ENCODE measurements around the gene FAM171A1.

The FAM171A1 gene

GRCh38 chr10:15197276-15197675 is 173.8 kb downstream of the FAM171A1 start:
- no peaks in the 10 kb centered on the region for H3K79me2 ChIP-seq (ENCODE audit: insufficient read depth, low read length)
- no peaks in the 10 kb centered on the region for H3K9me2 ChIP-seq (ENCODE audit: low read depth, low read length)
- TF ChIP-seq EZH2 (IDR thresholded peaks at IDR 0.05; ENCODE audit: borderline replicate concordance, low read length) (no peak), CTCF (IDR thresholded peaks at IDR 0.05; ENCODE audit: low read length) (no peak)
- H4K20me1 ChIP-seq (ENCODE audit: insufficient read depth, low read length) = no peaks in the 10 kb centered on the region
- no peak overlapping the region for H3K9ac ChIP-seq (ENCODE audit: low read length)
- H3K27ac ChIP-seq (ENCODE audit: low read depth, low read length, poor library complexity, severe bottlenecking) = no peak overlapping the region
- no peaks in the 10 kb centered on the region for H3K36me3 ChIP-seq (ENCODE audit: insufficient read depth, low read length)
- no peaks in the 10 kb centered on the region for H3F3A ChIP-seq (ENCODE audit: insufficient read depth, low read length)
- no peak overlapping the region for H3K4me2 ChIP-seq (ENCODE audit: low read length)
- H3K4me1 ChIP-seq (ENCODE audit: insufficient read depth, low read length, severe bottlenecking) = no peaks in the 10 kb centered on the region
- no peaks in the 10 kb centered on the region for H3K9me3 ChIP-seq (ENCODE audit: low read length)
- no peak overlapping the region for H2AFZ ChIP-seq (ENCODE audit: low read length)
- H3K27me3 ChIP-seq (ENCODE audit: insufficient read depth, low read length) = no peaks in the 10 kb centered on the region
- H3K4me3 ChIP-seq (ENCODE audit: low read depth, low read length, poor library complexity, severe bottlenecking) = no peak overlapping the region

- H3K27ac ChIP-seq (ENCODE audit: low read depth, low read length, poor library complexity, severe bottlenecking) = no peak overlapping the region
- H3K9me2 ChIP-seq (ENCODE audit: low read depth, low read length) = no peaks in the 10 kb centered on the region
- H3K27me3 ChIP-seq (ENCODE audit: insufficient read depth, low read length) = no peaks in the 10 kb centered on the region
- no peaks in the 10 kb centered on the region for H3F3A ChIP-seq (ENCODE audit: insufficient read depth, low read length)
- no peaks in the 10 kb centered on the region for H3K36me3 ChIP-seq (ENCODE audit: insufficient read depth, low read length)
- H3K79me2 ChIP-seq (ENCODE audit: insufficient read depth, low read length) = no peaks in the 10 kb centered on the region
- no peaks in the 10 kb centered on the region for H4K20me1 ChIP-seq (ENCODE audit: insufficient read depth, low read length)
- no peaks in the 10 kb centered on the region for H3K9me3 ChIP-seq (ENCODE audit: low read length)
- H3K4me1 ChIP-seq (ENCODE audit: insufficient read depth, low read length, severe bottlenecking) = no peaks in the 10 kb centered on the region
- H3K4me3 ChIP-seq (ENCODE audit: low read depth, low read length, poor library complexity, severe bottlenecking) = no peak overlapping the region
- H3K9ac ChIP-seq (ENCODE audit: low read length) = no peak overlapping the region
- no peak overlapping the region for H2AFZ ChIP-seq (ENCODE audit: low read length)
- no peak overlapping the region for H3K4me2 ChIP-seq (ENCODE audit: low read length)
- TF ChIP-seq CTCF (IDR thresholded peaks at IDR 0.05; ENCODE audit: low read length) (no peak), EZH2 (IDR thresholded peaks at IDR 0.05; ENCODE audit: borderline replicate concordance, low read length) (no peak)
Measured at GRCh38 chr10:15196021-15196834, 174.9 kb downstream of the FAM171A1 start.

GRCh38 chr10:15189133-15189885 is 181.8 kb downstream of the FAM171A1 start:
- Histone ChIP-seq H3K4me2 (ENCODE audit: low read length) (no peak overlapping the region), H3K4me3 (ENCODE audit: low read depth, low read length, poor library complexity, severe bottlenecking) (no peak overlapping the region), H3K27me3 (ENCODE audit: insufficient read depth, low read length) (no peaks in the 10 kb centered on the region), H3F3A (ENCODE audit: insufficient read depth, low read length) (no peaks in the 10 kb centered on the region), H3K27ac (ENCODE audit: low read depth, low read length, poor library complexity, severe bottlenecking) (no peak overlapping the region), H3K9me3 (ENCODE audit: low read length) (no peaks in the 10 kb centered on the region), H3K79me2 (ENCODE audit: insufficient read depth, low read length) (no peaks in the 10 kb centered on the region), H3K36me3 (ENCODE audit: insufficient read depth, low read length) (no peaks in the 10 kb centered on the region), H3K4me1 (ENCODE audit: insufficient read depth, low read length, severe bottlenecking) (no peaks in the 10 kb centered on the region), H3K9ac (ENCODE audit: low read length) (no peak overlapping the region), H3K9me2 (ENCODE audit: low read depth, low read length) (no peaks in the 10 kb centered on the region), H2AFZ (ENCODE audit: low read length) (no peak overlapping the region), H4K20me1 (ENCODE audit: insufficient read depth, low read length) (no peaks in the 10 kb centered on the region)
- TF ChIP-seq EZH2 (IDR thresholded peaks at IDR 0.05; ENCODE audit: borderline replicate concordance, low read length) (no peak), CTCF (IDR thresholded peaks at IDR 0.05; ENCODE audit: low read length) (no peak)

Data from OCI-LY1 (cell line).